ENCODE measurements around the gene CFAP161.

The CFAP161 gene

GRCh38 chr15:81176291-81176893 lies 42.3 kb downstream of the CFAP161 start:
- ATAC-seq (no peak), DNase-seq (no peak)
- H3K27me3 Mint-ChIP-seq = peaks cover 11% of the 10 kb centered on the region
- no peak overlapping the region for H3K4me3 Mint-ChIP-seq
- H3K36me3 Mint-ChIP-seq (ENCODE audit: low read depth) = no peaks in the 10 kb centered on the region
- H3K4me1 Mint-ChIP-seq = no peaks in the 10 kb centered on the region
- no peak overlapping the region for H3K27ac Mint-ChIP-seq
- no peaks in the 10 kb centered on the region for H3K9me3 Mint-ChIP-seq

- Mint-ChIP-seq H3K4me1 (peaks cover 6% of the 10 kb centered on the region), H3K27me3 (peaks cover 20% of the 10 kb centered on the region), H3K27ac (no peak overlapping the region), H3K36me3 (ENCODE audit: low read depth) (no peaks in the 10 kb centered on the region), H3K9me3 (no peaks in the 10 kb centered on the region), H3K4me3 (no peak overlapping the region)
- no peak for ATAC-seq
- DNase-seq = no peak
Observed at GRCh38 chr15:81178365-81178764, 44.3 kb downstream of the CFAP161 start.

GRCh38 chr15:81181220-81181619 lies 47.1 kb downstream of the CFAP161 start:
- Mint-ChIP-seq H3K9me3 (no peaks in the 10 kb centered on the region), H3K27ac (no peak overlapping the region), H3K27me3 (peaks cover 31% of the 10 kb centered on the region), H3K4me1 (peaks cover 12% of the 10 kb centered on the region), H3K36me3 (ENCODE audit: low read depth) (no peaks in the 10 kb centered on the region), H3K4me3 (no peak overlapping the region)
- ATAC-seq (no peak), DNase-seq (no peak)

DNA sequence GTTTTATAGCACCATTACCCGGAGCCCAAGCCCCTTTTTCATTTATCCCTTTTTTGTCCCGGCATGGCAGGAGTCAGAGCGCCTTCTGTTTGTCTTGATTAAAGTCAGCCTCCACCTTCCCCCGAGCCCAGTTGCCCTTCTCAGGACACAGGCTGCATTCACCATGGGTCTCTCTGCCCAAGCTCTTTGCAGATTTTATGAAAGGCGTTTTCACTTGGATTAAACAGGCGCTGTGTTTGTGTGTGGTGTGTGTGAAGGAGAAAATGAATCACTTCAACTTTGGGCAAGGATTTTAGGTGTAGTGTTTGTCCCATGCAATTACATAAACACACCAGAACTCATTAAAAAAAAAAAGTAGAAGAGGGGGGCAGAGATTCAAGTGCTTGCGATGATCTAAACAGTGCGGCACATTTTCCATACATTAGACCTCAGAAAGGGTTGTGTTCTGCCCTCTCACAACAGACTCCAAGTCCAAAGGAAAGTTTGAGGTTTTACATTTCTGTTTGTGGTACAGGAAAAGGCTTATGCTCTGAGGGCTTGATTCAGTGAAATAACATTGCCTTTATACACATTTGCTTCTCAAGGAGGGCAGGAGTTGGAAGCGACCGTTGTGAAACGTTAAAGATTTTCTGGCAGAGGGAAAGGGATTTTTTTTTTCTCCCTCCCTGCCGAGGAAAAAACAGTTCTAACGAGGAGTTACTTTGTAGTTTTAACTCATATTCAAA lies 48.1 kb downstream of the CFAP161 start:
- DNase-seq = no peak
- no peak overlapping the region for H3K27ac Mint-ChIP-seq
- H3K4me3 Mint-ChIP-seq = no peak overlapping the region
- H3K4me1 Mint-ChIP-seq = peaks cover 12% of the 10 kb centered on the region
- no peaks in the 10 kb centered on the region for H3K36me3 Mint-ChIP-seq (ENCODE audit: low read depth)
- peaks cover 31% of the 10 kb centered on the region for H3K27me3 Mint-ChIP-seq
- peak; percentile 57 for ATAC-seq
- H3K9me3 Mint-ChIP-seq = no peaks in the 10 kb centered on the region

DNA sequence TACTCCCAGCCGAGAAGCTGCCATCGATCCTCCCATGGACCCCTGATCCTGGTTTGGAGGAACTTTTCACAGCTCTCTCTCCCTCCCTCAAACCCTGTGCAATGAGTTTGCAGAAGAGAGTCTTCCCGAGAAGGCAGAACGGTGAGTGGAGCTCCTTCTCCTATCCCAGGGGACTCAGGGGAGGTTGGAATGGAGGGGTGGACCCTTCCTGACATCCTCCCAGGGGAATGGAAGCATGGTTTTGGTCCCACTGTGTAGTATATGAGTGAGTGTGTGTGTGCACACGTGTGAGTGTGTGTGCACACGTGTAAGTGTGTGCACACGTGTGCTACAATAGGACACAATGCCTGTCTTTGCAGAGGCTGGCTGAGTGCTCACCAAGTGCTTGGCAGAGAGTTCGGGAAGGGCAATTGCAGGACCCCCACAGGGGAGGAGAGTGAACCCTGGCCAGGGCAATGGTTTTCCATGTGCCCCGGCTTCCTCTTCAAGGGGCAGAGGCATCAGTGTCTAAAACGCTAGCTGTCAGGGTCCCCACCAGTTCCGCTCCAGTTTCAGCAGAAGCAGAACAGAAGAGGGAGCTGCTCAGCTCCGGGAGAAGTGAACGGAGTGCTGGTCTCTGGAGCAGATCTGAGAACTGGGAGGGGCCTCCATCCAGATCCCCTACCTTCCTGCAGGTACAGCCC lies 48.8 kb downstream of the CFAP161 start:
- Mint-ChIP-seq H3K27ac (no peak overlapping the region), H3K9me3 (no peaks in the 10 kb centered on the region), H3K4me1 (peaks cover 12% of the 10 kb centered on the region), H3K4me3 (no peak overlapping the region), H3K36me3 (ENCODE audit: low read depth) (no peaks in the 10 kb centered on the region), H3K27me3 (peaks cover 29% of the 10 kb centered on the region)
- DNase-seq (no peak), ATAC-seq (no peak)

DNA sequence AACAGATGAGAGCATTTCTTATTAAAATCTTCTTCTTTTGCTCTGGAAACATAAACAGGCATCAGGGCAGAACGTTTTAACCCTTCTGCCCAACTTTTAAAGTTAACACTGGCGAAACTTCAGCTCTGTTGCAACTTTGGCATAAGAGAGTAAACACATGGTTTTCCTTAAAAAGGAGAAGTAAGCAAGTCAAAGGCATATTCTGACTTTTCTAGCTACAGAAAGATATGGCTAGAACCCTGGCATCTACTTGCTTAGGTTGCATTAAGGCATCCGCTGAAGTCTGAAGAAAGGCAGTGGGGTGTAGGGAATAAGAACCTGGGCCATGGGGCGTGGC lies 49.3 kb downstream of the CFAP161 start:
- no peaks in the 10 kb centered on the region for H3K9me3 Mint-ChIP-seq
- H3K27ac Mint-ChIP-seq = no peak overlapping the region
- peaks cover 32% of the 10 kb centered on the region for H3K27me3 Mint-ChIP-seq
- H3K4me1 Mint-ChIP-seq = peaks cover 12% of the 10 kb centered on the region
- H3K4me3 Mint-ChIP-seq = no peak overlapping the region
- ATAC-seq (no peak), DNase-seq (no peak)
- H3K36me3 Mint-ChIP-seq (ENCODE audit: low read depth) = no peaks in the 10 kb centered on the region

- no peak overlapping the region for H3K27ac Mint-ChIP-seq
Observed at GRCh38 chr15:81184188-81184587, 50.1 kb downstream of the CFAP161 start.

DNA sequence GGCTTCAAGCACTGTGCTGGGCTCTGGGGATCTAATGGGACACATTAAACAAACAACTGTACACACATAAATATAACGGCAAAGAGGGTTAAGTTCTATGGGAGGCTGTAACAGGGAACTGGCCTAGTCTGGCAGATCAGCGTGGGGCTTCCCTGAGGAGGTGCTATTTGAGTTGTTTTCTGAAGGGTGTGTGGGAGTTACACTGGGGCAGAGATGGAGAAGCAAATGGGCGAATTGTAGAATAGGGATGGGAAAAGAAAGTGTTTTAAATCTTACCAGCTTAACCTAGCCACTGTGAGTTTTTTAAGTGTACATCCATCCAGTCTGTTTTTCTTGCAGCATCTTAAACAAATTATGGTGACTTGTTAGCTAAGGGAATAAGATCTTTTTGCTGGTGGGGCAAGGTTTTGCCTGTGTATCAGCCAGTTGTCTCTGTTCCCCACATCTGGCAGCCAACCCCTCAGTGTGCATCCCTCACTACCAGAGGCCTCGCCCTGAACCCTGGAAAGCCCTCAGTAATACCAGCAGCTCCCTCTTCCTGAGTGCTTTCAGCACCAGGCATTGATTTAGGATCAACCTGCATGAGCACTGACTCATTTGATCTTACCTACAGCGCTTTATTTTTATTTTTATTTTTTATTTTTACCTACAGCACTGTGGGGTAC lies 51.7 kb downstream of the CFAP161 start:
- no peak overlapping the region for H3K27ac Mint-ChIP-seq
- no peak for DNase-seq
- H3K4me3 Mint-ChIP-seq = no peak overlapping the region
- no peaks in the 10 kb centered on the region for H3K9me3 Mint-ChIP-seq
- H3K36me3 Mint-ChIP-seq (ENCODE audit: low read depth) = no peaks in the 10 kb centered on the region
- peaks cover 12% of the 10 kb centered on the region for H3K4me1 Mint-ChIP-seq
- H3K27me3 Mint-ChIP-seq = peaks cover 30% of the 10 kb centered on the region
- ATAC-seq = no peak

More at GRCh38 chr15:81184188-81184587, 50.1 kb downstream of the CFAP161 start:
- DNase-seq (no peak), ATAC-seq (peak; percentile 22)
- H3K36me3 Mint-ChIP-seq (ENCODE audit: low read depth) = no peaks in the 10 kb centered on the region
- H3K9me3 Mint-ChIP-seq = no peaks in the 10 kb centered on the region
- no peak overlapping the region for H3K4me3 Mint-ChIP-seq
- peaks cover 12% of the 10 kb centered on the region for H3K4me1 Mint-ChIP-seq
- H3K27me3 Mint-ChIP-seq = peaks cover 32% of the 10 kb centered on the region

DNA sequence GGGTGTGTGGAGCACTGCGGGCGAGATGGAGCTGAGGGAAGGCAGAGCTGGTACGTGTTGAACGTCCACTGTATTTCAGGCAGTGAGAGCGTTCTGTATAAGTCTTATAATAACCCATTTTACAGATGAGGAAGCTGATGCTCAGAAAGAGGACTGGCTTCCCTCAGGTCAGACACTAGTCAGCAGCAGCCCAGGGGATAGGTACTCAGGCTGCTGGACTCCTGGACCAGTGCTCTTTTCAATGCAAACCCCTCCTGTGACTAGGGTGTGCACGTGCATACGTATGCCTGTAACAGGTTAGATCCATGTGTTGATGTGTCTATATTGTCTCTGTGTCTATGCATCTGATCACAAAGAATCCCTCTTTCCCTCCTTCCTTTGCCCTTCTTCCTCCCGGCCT lies 54.3 kb downstream of the CFAP161 start:
- ATAC-seq (no peak), DNase-seq (no peak)
- Mint-ChIP-seq H3K36me3 (ENCODE audit: low read depth) (no peaks in the 10 kb centered on the region), H3K27me3 (peaks cover 23% of the 10 kb centered on the region), H3K27ac (no peak overlapping the region), H3K4me1 (peaks cover 6% of the 10 kb centered on the region), H3K9me3 (no peaks in the 10 kb centered on the region), H3K4me3 (no peak overlapping the region)

- H3K27me3 Mint-ChIP-seq = peaks cover 17% of the 10 kb centered on the region
- DNase-seq = no peak
- no peak for ATAC-seq
Observed at GRCh38 chr15:81189583-81190283, 55.7 kb downstream of the CFAP161 start.

DNA sequence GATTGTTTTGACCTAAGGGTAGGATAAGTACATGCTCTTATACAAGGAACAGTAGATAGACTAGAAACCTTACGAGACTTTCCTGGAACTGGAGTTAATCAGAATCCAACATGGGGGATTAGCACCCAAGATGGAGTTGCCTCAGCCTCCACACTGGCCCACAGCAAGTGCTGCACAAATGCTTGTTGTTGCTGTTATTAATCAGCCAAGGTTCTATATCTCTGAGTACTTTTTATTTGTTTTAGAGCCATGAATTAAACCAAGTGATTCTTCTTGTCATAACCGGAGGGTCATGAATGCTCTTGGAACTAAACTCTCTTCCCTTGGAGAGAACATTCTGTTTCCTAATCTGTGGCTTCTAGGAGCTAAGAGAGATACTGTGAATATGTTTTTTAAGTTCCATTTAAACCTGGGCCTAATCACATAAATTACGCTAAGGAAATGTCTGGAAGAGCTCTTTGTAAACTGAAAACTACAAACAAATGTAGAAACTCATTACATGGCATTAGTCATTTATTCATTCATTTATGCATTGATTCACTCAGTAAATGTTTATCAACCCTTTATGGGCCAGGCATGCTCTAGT lies 56.9 kb downstream of the CFAP161 start:
- H3K4me3 Mint-ChIP-seq = no peak overlapping the region
- H3K9me3 Mint-ChIP-seq = no peaks in the 10 kb centered on the region
- DNase-seq (no peak), ATAC-seq (no peak)
- peaks cover 15% of the 10 kb centered on the region for H3K27me3 Mint-ChIP-seq
- H3K4me1 Mint-ChIP-seq = no peaks in the 10 kb centered on the region
- H3K27ac Mint-ChIP-seq = no peak overlapping the region
- H3K36me3 Mint-ChIP-seq (ENCODE audit: low read depth) = no peaks in the 10 kb centered on the region

More at GRCh38 chr15:81189583-81190283, 55.7 kb downstream of the CFAP161 start:
- H3K4me1 Mint-ChIP-seq = no peaks in the 10 kb centered on the region
- no peak overlapping the region for H3K4me3 Mint-ChIP-seq
- no peak overlapping the region for H3K27ac Mint-ChIP-seq
- no peaks in the 10 kb centered on the region for H3K9me3 Mint-ChIP-seq
- H3K36me3 Mint-ChIP-seq (ENCODE audit: low read depth) = no peaks in the 10 kb centered on the region

DNA sequence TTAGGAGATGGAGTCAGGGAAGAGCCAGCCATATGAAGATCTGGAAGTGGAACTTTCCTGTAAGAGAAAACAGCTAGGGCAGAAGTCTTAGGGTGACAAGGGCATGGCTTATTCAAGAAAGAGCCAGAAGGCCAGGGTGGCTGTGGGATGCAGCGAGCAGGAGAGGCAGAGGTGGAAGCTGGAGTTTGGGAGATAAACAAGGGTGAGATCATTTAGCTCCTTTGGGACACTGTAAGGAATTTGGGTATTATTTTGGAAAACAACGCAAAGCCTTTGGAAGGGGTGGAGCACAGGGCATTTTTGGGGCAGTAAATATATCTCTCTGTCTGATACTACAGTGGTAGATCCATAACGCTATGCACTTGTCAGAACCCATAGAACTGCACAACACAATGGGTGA lies 57.6 kb downstream of the CFAP161 start:
- H3K4me3 Mint-ChIP-seq = no peak overlapping the region

GRCh38 chr15:81194723-81195122 lies 60.7 kb downstream of the CFAP161 start:
- DNase-seq = no peak
- Mint-ChIP-seq H3K27me3 (peaks cover 15% of the 10 kb centered on the region), H3K4me3 (no peak overlapping the region), H3K36me3 (ENCODE audit: low read depth) (no peaks in the 10 kb centered on the region), H3K9me3 (no peaks in the 10 kb centered on the region), H3K27ac (no peak overlapping the region), H3K4me1 (no peaks in the 10 kb centered on the region)
- ATAC-seq = no peak

More for the DNA sequence above, 57.6 kb downstream of the CFAP161 start:
- ATAC-seq (no peak), DNase-seq (no peak)
- Mint-ChIP-seq H3K27ac (no peak overlapping the region), H3K4me1 (no peaks in the 10 kb centered on the region), H3K36me3 (ENCODE audit: low read depth) (no peaks in the 10 kb centered on the region), H3K27me3 (peaks cover 15% of the 10 kb centered on the region), H3K9me3 (no peaks in the 10 kb centered on the region)

DNA sequence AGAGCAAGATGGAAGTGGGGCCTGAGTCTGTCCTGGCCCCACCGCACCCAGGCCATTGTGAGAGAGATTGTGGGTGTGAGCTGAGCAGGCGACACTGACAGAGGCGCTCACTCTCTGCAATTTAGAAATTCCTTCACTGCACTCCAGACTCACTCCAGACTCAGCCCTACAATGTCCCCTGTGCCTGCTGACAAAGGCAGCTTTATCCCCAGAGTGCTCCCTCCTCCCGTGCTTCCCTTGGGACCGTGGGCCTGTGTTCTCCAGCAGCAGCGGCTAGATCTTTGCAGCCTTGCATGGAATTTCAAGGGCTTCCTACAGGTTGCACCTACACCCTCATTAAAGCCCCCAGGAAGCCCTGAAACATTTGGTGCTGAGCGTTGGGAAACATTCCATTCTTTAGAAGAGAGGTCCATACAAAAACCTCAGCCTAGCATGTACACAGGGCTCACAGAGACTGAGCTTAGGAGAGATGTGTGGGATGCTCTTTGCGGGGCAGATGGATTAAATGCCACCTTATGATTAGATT lies 61.3 kb downstream of the CFAP161 start:
- H3K36me3 Mint-ChIP-seq (ENCODE audit: low read depth) = no peaks in the 10 kb centered on the region
- H3K4me1 Mint-ChIP-seq = no peaks in the 10 kb centered on the region
- ATAC-seq = no peak
- H3K27me3 Mint-ChIP-seq = peaks cover 15% of the 10 kb centered on the region
- H3K27ac Mint-ChIP-seq = no peak overlapping the region
- H3K9me3 Mint-ChIP-seq = no peaks in the 10 kb centered on the region
- no peak overlapping the region for H3K4me3 Mint-ChIP-seq
- DNase-seq = no peak

Data from activated naive CD8-positive, alpha-beta T cell treated with anti-CD3 and anti-CD28 coated beads, Interleukin-2, amount 50 U/mL, for 24 hours (primary cell).